Hepatocyte (in vitro differentiated cells): ENCODE results near the gene ZMAT3. TPM values are rescaled to one million over a fixed set of nuclear protein-coding genes. Genes with fewer than 3 reads are reported as not detected.
A peak's percentile ranks its signal among the peaks of the same experiment; 100 is the strongest.

Experiments
- DNase-seq: peaks from one replicate; pipeline ENCODE4 v3.0.0-alpha.2; 2016; ENCODE audit warnings: low spot score
- H2AFZ ChIP-seq: fragments of 200-600 bp; sonication (generic); 2 replicates; pipeline ENCODE4 v1.6.0; 2016; ENCODE audit warnings: antibody characterized with exemption, mild to moderate bottlenecking
- H3K27ac ChIP-seq: fragments of 200-600 bp; sonication (generic); 2 replicates; pipeline ENCODE4 v1.5.1; 2016; ENCODE audit warnings: mild to moderate bottlenecking
- H3K27me3 ChIP-seq: fragments of 200-600 bp; sonication (generic); 2 replicates; pipeline ENCODE4 v1.6.1; 2016
- H3K36me3 ChIP-seq: fragments of 200-600 bp; sonication (generic); replicated peaks from 2 replicates; pipeline ENCODE4 v1.5.1; 2016; ENCODE audit warnings: low read depth; ENCODE audit not compliant: insufficient read depth
- H3K4me1 ChIP-seq: fragments of 200-600 bp; sonication (generic); 2 replicates; pipeline ENCODE4 v1.5.1; 2016; ENCODE audit warnings: mild to moderate bottlenecking, moderate library complexity; ENCODE audit not compliant: insufficient read depth
- H3K4me2 ChIP-seq: fragments of 200-600 bp; sonication (generic); 2 replicates; pipeline ENCODE4 v1.6.0; 2016
- H3K4me3 ChIP-seq: fragments of 200-600 bp; sonication (generic); 2 replicates; pipeline ENCODE4 v1.5.1; 2016; ENCODE audit warnings: mild to moderate bottlenecking
- H3K79me2 ChIP-seq: fragments of 200-600 bp; sonication (generic); 2 replicates; pipeline ENCODE4 v1.6.0; 2017; ENCODE audit warnings: mild to moderate bottlenecking
- H3K9me2 ChIP-seq: fragments of 200-600 bp; sonication (generic); replicated peaks from 2 replicates; pipeline ENCODE4 v1.6.0; 2017; ENCODE audit warnings: mild to moderate bottlenecking; ENCODE audit not compliant: insufficient read depth
- H3K9me3 ChIP-seq: fragments of 200-600 bp; sonication (generic); 2 replicates; pipeline ENCODE4 v1.5.1; 2016; ENCODE audit warnings: low read depth, mild to moderate bottlenecking
- H4K20me1 ChIP-seq: fragments of 200-600 bp; sonication (generic); 2 replicates; pipeline ENCODE4 v1.6.0; 2016; ENCODE audit warnings: mild to moderate bottlenecking; ENCODE audit not compliant: insufficient read depth, poor library complexity, severe bottlenecking
- CTCF ChIP-seq: fragments of 200-600 bp; sonication (generic); IDR thresholded peaks from 2 replicates; pipeline ENCODE4 v1.5.1; 2016; ENCODE audit warnings: antibody characterized with exemption, mild to moderate bottlenecking; ENCODE audit not compliant: poor library complexity
- EZH2 ChIP-seq: fragments of 200-600 bp; sonication (generic); IDR thresholded peaks from 2 replicates; pipeline ENCODE4 v1.6.1; 2016; ENCODE audit warnings: antibody characterized with exemption, mild to moderate bottlenecking, borderline replicate concordance
- EZH2phosphoT487 ChIP-seq: fragments of 200-600 bp; sonication (generic); IDR thresholded peaks from one replicate; pipeline ENCODE4 v1.6.1; 2018; ENCODE audit warnings: antibody characterized with exemption, mild to moderate bottlenecking, low read depth, moderate library complexity; ENCODE audit not compliant: unreplicated experiment, severe bottlenecking
- WGBS: methylation state at CpG from one replicate; pipeline ENCODE4 v1.1.6; 2016; ENCODE audit warnings: low lambda C conversion rate; ENCODE audit errors: missing lambda C conversion rate; 5-methylcytosine and 5-hydroxymethylcytosine counted together
- polyA plus RNA-seq: library from polyadenylated mRNA; unstranded; fragments of >200 nt; fragmentation: Nextera tagmentation; extraction: Ambion mirVana; gene quantifications from 2 replicates; pipeline ENCODE4 v1.2.1, GENCODE V29; 2016
- small RNA-seq: library from RNA; depleted of rRNA; stranded (forward); fragments of <200 nt; gene quantifications from one replicate; pipeline ENCODE3, GENCODE V24; 2014
- total RNA-seq: library from RNA; depleted of rRNA; stranded (reverse); fragments of >200 nt; gene quantifications from 2 replicates; pipeline ENCODE4 v1.2.3, GENCODE V29; 2014

ZMAT3 gene
- total and polyA plus RNA-seq, 2 experiments from 2014 or later, result 17.9 to 24.0 TPM

- no peak overlapping the region for H3K27ac ChIP-seq
- no peak for DNase-seq
- H3K9me3 ChIP-seq, result peaks cover 3% of the 10 kb centered on the region
- no peak overlapping the region for H3K4me3 ChIP-seq
- H2AFZ ChIP-seq, result no peak overlapping the region
- H4K20me1 ChIP-seq, result no peaks in the 10 kb centered on the region
- no peak for TF ChIP-seq EZH2
- no peak for TF ChIP-seq CTCF
- TF ChIP-seq EZH2phosphoT487, result no peak
- H3K36me3 ChIP-seq, result no peaks in the 10 kb centered on the region
- no peaks in the 10 kb centered on the region for H3K4me1 ChIP-seq
- H3K79me2 ChIP-seq, result no peaks in the 10 kb centered on the region
- no peaks in the 10 kb centered on the region for H3K9me2 ChIP-seq
- 91% methylated on average over 4 of the region's 4 CpGs for WGBS
- no peak overlapping the region for H3K4me2 ChIP-seq
- H3K27me3 ChIP-seq, result no peaks in the 10 kb centered on the region
Observed at GRCh38 chr3:178982137-178982536, 89.5 kb downstream of the ZMAT3 start.

GRCh38 chr3:178975320-178975719 is 96.3 kb downstream of the ZMAT3 start:
- H3K27ac ChIP-seq, result no peak overlapping the region
- DNase-seq, result no peak
- no peaks in the 10 kb centered on the region for H4K20me1 ChIP-seq
- TF ChIP-seq EZH2 (no peak), CTCF (no peak), EZH2phosphoT487 (no peak)
- H3K27me3 ChIP-seq, result no peaks in the 10 kb centered on the region
- H3K36me3 ChIP-seq, result no peaks in the 10 kb centered on the region
- no peak overlapping the region for H3K4me3 ChIP-seq
- H3K79me2 ChIP-seq, result no peaks in the 10 kb centered on the region
- no peaks in the 10 kb centered on the region for H3K4me1 ChIP-seq
- H3K9me3 ChIP-seq, result no peaks in the 10 kb centered on the region
- no peaks in the 10 kb centered on the region for H3K9me2 ChIP-seq
- WGBS, result 89% methylated on average over 2 of the region's 2 CpGs
- H2AFZ ChIP-seq, result no peak overlapping the region
- no peak overlapping the region for H3K4me2 ChIP-seq

GRCh38 chr3:178971614-178972013 is 100.0 kb downstream of the ZMAT3 start:
- Histone ChIP-seq H2AFZ (no peak overlapping the region), H3K36me3 (no peaks in the 10 kb centered on the region), H3K4me2 (no peak overlapping the region), H3K27ac (peak overlapping the region; percentile 14), H3K27me3 (no peaks in the 10 kb centered on the region), H4K20me1 (no peaks in the 10 kb centered on the region), H3K4me3 (no peak overlapping the region), H3K9me2 (no peaks in the 10 kb centered on the region), H3K9me3 (no peaks in the 10 kb centered on the region), H3K79me2 (no peaks in the 10 kb centered on the region), H3K4me1 (no peaks in the 10 kb centered on the region)
- TF ChIP-seq EZH2 (no peak), EZH2phosphoT487 (no peak)
- peak; percentile 44 for DNase-seq
- 8% methylated on average over 1 of the region's 1 CpG for WGBS

GRCh38 chr3:178969004-178969700 is 102.5 kb downstream of the ZMAT3 start:
- Histone ChIP-seq H2AFZ (no peak overlapping the region), H3K4me2 (no peak overlapping the region), H3K9me2 (no peaks in the 10 kb centered on the region), H3K9me3 (no peaks in the 10 kb centered on the region), H3K27me3 (no peaks in the 10 kb centered on the region), H3K4me1 (no peaks in the 10 kb centered on the region), H4K20me1 (no peaks in the 10 kb centered on the region), H3K36me3 (no peaks in the 10 kb centered on the region), H3K27ac (no peak overlapping the region), H3K79me2 (no peaks in the 10 kb centered on the region), H3K4me3 (no peak overlapping the region)
- 83% methylated on average over 5 of the region's 5 CpGs for WGBS
- TF ChIP-seq EZH2phosphoT487, result no peak
- TF ChIP-seq CTCF, result no peak
- TF ChIP-seq EZH2, result no peak
- no peak for DNase-seq

Small RNA genes lying within 50 kb of the gene (small RNA-seq; reads per million reads assigned to genes)
- gene RF00019, result not detected

Other genes starting within 250 kb of the ZMAT3 start
- 21.0 and 30.1 TPM in 2 replicates for gene PIK3CA, start 76.5 kb upstream of the ZMAT3 start, total RNA-seq
- 5.9 and 7.9 TPM in 2 replicates for gene PIK3CA, start 76.5 kb upstream of the ZMAT3 start, polyA plus RNA-seq
- gene KCNMB3, start 179.3 kb upstream of the ZMAT3 start, total RNA-seq, result 2.2 and 2.6 TPM in 2 replicates
- 3.2 and 3.5 TPM in 2 replicates for gene KCNMB3, start 179.3 kb upstream of the ZMAT3 start, polyA plus RNA-seq